NCI-H460 (cell line): ENCODE measurements around the gene CEP68. TPM values are rescaled to one million over a fixed set of nuclear protein-coding genes. Genes with fewer than 3 reads are reported as not detected.

Experiments used
- DNase-seq: peaks from one replicate; pipeline ENCODE4 v3.0.0-alpha.2; 2016; ENCODE audit warnings: low read depth; ENCODE audit errors: extremely low read depth
- total RNA-seq: library from RNA; depleted of rRNA; stranded (reverse); fragments of >200 nt; shearing (Covaris generic); gene quantifications from 2 replicates; pipeline ENCODE4 v1.2.3, GENCODE V29; 2014

CEP68 gene
- total RNA-seq, 1 experiment from 2014 or later = 8.0 TPM

DNA sequence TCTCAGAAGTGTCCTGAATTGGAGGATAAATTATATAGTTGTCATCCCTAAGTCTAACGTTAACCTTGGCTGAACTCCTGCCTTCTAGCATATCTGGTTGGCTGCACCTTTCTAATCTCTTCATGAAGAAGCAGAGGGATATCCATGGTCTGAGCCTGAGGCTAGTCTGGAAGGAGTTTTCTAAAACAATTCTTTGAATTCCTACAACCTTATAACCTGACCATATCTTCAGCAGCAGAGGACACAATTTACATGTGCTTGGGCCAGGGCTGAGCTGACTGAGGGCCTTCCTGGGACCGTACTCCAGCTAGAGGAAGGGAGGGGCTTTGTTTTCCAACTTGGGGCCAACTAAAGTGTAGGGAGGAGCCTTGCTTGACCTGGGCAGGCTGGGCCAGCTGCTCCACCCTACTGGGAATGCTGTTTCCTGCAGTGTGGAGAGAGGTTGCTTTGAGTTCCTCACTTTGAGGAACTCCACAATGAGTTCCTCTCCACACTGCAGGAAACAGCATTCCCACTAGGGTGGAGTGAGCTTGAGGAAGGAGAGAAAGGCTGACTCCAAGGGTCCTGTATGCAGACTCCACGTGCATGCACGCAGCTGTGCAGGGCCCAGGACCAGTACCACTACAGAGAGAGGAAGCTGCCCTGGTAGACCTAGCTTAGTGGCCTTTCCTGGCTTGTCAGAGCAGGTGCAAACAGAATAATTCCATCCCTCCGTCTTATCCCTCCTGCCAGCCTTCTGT, 19.6 kb downstream of the CEP68 start:
- no peak for DNase-seq

GRCh38 chr2:65076345-65076710, 20.1 kb downstream of the CEP68 start:
- DNase-seq = no peak

DNA sequence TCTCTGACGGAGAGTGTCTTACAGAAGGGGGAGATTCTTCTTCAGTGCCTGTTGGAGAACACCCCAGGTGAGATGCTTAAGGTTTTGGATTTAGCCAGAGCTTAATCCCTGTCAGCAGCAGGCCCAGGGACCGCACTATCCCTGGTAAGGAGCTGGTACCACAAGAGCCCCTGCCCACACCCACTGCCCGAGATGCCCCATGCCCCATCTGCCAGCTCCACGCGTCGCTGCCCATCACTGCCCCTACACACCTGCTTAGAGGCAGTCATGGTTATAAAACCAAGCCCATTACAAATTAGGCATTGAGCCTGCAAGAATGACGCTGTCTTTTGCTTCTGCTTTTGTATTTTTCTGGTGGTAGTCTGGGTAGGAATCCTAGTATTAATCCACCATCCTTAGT, 21.7 kb downstream of the CEP68 start:
- DNase-seq = no peak

DNA sequence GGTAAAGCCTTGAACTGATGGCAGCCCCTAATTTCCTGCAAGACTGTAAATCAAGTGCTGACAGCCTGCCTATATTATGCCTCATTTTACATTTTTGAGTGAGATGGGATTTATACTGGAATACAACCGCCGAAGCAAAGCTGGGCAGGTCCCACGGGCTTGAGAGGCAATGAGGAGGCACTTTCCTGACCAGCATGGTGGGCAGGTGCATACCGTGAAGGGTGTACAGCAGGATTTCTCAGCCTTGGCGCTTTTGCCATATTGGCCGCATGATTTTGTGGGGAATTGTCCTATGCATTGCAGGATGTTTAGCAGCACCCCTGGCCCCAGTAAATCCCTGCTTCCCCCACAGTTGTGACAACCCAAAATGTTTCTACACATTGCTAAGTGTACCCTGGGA, 22.8 kb downstream of the CEP68 start:
- DNase-seq = no peak

DNA sequence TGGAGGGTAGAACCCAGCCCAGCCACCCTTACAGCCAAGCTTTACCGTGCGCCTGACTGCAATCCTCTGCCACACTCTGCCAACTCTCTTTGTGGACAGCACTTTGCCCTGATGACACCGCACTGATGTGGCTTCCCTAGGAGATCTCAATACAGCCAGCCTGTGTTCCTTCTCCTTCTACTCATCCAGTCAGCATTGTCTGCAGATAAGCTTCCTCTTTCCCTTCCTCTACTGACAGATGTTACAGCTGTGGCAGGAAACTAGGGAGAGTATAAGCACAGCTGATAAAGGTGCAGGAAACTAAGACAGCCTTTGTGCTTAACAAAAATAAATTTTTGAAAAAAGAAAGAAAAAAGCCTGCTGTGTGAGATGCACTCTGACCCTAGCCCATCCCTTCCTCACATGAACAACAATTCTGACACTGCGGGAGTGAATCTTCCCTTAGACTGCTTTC, 25.0 kb downstream of the CEP68 start:
- DNase-seq = no peak

DNA sequence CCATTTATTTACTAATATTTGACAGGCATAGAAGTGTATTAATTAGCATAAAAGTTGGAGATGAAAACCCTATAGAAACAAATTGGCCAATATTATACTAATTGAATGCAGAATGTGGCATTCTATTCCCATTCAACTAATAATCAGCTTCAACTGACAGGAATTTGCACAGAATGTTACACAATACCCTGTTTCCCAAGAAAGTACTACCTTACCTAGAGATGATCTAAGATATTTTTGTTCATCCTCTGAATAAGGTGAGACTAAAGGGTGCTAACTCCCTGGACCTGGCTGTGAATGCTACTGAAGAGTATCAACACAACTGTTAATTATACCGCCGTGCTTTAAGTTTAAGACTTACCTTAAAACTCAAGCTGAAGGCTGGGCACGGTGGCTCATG, 28.9 kb downstream of the CEP68 start:
- no peak for DNase-seq

DNA sequence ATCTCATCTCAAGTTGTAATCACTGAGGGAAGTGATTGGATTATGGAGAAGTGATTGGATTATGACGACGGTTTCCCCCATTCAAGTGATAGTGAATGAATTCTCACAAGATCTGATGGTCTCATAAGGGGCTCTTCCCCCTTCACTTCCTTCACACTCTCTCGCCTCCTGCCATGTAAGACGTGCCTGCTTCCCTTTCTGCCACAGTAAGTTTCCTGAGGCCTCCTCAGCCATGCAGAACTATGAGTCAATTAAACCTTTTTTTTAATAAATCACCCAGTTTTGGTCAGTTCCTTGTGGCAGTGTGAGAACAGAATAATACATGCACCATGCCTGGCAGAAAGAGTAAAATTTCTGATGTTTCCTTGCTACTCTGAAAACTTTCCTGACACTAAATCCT, 36.6 kb downstream of the CEP68 start:
- no peak for DNase-seq

GRCh38 chr2:65093211-65093610, 37.0 kb downstream of the CEP68 start:
- DNase-seq = no peak

- DNase-seq = no peak
Observed at GRCh38 chr2:65096948-65097347, 40.7 kb downstream of the CEP68 start.

DNA sequence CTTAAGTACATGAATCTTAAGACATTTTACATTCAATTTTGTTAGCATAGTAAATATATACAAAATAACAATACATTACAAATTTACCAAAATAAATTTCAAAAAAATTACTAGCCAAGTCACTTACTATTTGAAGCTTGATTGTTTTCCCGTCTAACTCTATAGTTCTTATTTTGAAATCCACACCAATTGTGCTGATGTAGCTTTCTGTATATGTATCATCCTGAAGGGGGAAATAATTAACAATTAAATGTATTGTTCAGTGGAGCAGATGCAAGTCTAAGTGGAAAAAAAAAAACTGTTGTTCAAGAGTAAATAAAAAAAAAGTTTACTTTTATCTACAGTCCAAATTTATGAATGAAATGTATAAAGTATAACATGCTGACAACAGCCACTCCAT, 41.6 kb downstream of the CEP68 start:
- DNase-seq = no peak

DNA sequence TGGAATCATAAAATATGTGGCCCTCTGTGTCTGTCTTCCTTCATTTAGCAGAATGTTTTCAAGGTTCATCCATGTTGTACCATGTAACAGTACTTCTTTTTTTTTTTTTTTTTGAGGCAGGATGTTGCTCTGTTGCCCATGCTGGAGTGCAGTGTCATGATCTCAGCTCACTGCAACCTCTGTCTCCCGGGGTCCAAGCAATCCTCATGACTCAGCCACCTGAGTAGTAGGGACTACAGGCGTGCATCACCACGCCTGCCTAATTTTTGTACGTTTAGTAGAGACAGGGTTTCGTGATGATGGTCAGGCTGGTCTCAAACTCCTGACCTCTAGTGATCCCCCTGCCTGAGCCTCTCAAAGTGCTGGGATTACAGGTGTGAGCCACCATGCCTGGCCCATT, 42.5 kb downstream of the CEP68 start:
- no peak for DNase-seq

DNA sequence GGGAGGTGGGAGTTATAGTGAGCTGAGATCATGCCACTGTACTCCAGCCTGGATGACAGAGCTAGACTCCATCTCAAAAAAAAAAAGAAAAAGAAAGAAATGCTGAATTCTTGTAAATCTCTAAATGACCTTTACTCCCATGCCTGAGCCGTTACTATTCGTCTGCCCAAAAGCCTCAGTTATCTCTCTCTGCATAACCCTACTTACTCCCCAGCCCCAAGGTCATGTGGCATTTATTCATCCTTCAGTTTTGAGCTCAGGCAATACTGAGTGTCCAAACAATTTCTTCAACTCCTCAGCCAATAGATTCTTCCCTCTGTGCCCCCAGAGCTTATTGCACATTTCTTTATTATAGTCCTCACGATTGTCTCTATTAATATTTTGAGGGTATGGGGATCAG, 44.9 kb downstream of the CEP68 start:
- DNase-seq = no peak

DNA sequence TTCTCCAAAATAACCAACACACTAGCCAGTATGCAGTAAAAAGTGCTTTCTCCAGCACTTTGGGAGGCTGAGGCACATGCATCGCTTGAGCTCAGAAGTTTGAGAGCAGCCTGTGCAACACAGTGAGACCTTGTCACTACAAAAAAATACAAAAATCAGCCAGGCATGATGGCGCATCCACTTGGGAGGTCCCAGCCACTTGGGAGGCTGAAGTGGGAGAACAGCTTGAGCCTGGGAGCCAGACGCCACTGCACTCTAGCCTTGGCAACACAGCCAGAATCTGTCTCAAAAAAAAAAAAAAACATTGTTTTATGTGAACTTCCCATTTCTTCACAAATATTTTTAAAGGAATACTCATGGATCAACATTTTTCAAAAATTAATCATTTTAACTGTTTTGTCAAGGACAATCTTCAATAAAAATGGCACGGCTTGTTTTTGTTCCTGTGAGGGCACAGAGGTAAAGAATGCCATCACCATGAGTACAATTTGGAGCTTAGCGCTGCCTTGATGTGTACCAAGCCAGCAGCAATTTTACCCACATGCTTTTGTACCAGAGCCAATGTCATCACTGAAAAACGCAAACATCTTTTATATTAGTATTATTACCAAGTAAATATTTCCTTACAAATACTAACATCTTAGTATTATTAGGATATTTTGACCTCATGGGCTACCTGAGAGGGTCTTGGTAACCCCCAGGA, 46.9 kb downstream of the CEP68 start:
- no peak for DNase-seq

- DNase-seq = no peak
Observed at GRCh38 chr2:65107530-65107929, 51.3 kb downstream of the CEP68 start.

DNA sequence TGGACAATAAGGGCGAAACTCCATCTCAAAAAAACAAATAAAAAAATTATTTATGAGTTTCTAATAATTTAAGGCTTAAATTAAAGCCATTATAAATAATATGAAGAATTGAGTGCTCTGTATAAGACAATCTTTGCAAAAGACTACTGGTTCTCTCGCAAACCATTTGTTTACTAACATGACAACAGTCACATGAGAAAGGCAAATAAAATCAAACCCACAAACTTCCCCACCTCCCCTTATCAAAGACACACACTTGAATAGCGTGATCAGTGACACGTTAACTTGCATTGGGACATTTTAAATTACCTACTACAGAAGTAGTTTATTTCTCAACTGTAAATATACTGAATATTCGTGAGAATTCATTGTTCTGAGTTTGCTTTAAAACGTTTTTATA, 52.6 kb downstream of the CEP68 start:
- DNase-seq = no peak

DNA sequence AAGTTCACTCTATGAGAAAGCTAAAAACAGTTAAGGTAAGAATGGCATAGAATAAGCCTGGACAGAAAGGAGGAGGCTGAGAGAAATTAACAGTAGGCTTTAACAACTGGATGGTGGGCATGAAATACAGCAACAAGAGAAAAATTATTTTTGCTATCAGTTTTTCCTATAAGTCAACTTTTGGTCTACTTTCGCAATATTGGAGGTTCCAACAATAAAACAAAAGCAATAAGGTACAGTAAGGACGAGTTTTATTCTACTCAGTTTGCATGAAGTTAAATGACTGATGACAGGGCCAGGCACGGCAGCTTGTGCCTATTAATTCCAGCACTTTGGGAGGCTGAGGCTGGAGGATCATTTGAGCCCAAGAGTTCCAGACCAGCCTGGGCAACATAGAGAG, 56.4 kb downstream of the CEP68 start:
- DNase-seq = no peak

DNA sequence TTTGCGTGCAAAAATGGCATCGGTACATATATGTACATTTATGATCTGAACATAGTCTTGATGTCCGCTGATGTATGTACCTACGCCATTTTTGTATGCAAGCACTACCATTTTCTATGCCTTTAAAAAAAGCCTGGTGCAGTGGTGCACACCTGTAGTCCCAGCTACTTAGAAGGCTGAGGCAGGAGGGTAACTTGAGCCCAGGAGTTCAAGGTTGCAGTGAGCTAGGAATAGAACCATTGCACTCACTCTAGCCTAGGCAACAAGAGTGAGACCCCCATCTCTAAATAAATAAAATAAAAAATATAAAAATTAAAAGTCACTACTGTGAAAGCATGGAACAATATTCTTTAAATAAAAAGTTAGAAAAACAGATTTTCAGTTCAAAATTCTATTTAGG, 57.0 kb downstream of the CEP68 start:
- DNase-seq = no peak

DNA sequence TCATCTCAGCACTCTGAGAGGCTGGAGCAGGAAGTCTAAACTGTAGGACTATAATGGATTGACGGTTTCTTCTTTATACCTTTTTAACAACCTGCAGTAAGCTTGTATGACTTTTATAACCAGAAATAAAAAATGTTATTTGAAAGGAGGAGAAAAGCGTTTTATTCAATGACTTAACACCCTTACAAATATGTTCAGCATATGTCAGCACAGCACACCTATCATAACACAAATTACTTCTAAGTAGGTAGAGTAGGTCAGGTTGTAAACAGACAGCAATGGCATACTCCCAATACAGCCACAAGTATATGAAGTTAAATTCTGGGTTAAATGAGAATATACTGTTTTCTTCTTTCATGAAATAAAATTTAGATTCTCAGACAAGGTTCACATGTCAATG, 57.6 kb downstream of the CEP68 start:
- DNase-seq = no peak

- DNase-seq = no peak
Observed at GRCh38 chr2:65114921-65115320, 58.7 kb downstream of the CEP68 start.

DNA sequence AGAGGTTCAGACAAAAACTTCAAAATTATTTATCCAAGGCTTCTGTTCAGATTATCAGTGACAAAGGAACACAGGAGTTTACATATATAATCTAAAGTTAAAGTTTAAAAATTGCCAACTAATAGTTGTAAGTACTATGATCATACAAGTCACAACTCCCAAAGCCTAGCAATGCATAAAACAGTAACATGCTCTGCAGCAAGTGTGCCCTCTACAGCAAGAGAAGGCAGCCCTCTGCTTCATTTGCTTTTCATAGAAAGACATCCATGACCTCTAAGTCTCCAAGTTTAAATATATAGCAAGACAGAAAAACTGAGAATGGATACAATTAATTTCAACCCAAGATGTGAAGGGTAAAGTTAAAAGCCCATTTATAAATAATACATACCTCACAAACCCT, 60.4 kb downstream of the CEP68 start:
- DNase-seq = no peak

DNA sequence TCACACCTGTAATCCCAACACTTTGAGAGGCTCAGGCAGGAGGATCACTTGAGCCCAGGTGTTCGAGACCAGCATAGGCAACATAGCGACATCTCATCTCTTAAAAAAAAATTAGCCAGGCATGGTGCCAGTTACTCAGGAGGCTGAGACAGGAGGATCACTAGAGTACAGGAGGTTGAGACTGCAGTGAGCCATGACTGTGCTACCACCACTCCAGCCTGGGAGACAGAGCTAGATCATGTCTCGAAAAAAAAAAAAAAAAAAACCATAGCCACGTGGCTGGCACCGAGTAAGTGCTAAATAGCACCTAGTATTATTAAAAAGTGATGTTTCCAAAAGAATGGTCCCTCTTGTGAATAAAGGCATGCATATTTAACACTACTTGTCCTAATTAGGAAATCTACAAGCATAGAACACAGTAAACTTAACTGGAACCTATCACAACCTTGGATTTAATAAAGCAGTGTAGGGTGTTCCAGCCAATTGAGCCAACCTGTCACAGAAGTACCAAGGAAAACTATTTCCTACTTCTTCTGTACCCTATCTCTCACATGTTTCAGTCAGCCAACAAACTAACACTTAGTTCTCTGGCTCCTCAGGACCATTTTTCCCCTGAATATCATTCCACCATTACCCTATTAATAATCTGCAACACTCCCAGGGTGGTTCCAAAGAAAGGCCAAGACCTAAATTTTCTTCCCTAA, 64.9 kb downstream of the CEP68 start:
- no peak for DNase-seq

DNA sequence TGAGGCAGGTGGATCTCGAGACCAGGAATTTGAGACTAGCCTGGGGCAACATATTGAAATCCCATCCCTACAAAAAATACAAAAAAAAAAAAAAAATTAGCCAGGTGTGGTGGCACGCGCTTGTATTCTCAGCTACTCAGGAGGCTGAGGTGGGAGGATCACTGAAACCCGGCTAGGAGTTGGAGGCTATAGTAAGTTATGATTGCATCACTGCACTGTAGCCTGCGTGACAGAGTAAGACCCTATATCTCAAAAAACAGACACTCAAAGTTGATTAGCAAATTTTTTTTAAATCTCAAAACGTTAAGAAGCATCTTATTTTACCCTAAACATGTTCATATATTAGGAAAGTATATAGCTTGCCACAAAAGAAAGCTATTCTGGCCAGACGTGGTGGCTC, 66.1 kb downstream of the CEP68 start:
- no peak for DNase-seq
